IMR-90 (cell line): ENCODE results near the gene AHDC1. TPM values are rescaled to one million over a fixed set of nuclear protein-coding genes. Genes with fewer than 3 reads are reported as not detected.

ENCODE experiments used
- ATAC-seq: fragments of 200-7000 bp; cut with Tn5 transposase; 2 replicates; pipeline ENCODE4 v1.9.1; 2020; ENCODE audit warnings: low read depth, mild to moderate bottlenecking, moderate library complexity
- BruUV-seq: library from RNA; stranded (reverse); fragments of 400-500 nt; replicated peaks from 2 replicates; lab custom pipeline; 2021; lab: Mats Ljungman, UMichigan
- CTCF ChIA-PET: fragments of 300-600 bp; formaldehyde crosslinking; extraction: SDS; loops from one replicate; lab custom pipeline; 2021; ENCODE audit warnings: antibody characterized with exemption; lab: Yijun Ruan, JAX
- POLR2A ChIA-PET: fragments of 300-600 bp; sonication (Branson Sonifier 250); formaldehyde crosslinking; loops from one replicate; lab custom pipeline; 2022; ENCODE audit warnings: antibody characterized with exemption; ENCODE audit not compliant: unreplicated experiment; lab: Charles Lee
- DNase-seq: peaks from one replicate; pipeline ENCODE4 v3.0.0; 2013
- H2AFZ ChIP-seq: replicated peaks from 2 replicates; pipeline ENCODE3; 2013; ENCODE audit warnings: low read length, mild to moderate bottlenecking; ENCODE audit not compliant: poor library complexity
- H2AK5ac ChIP-seq: 2 replicates; pipeline ENCODE4 v1.6.1; 2013; ENCODE audit warnings: low read depth, low read length, inconsistent platforms
- H2AK9ac ChIP-seq: replicated peaks from 2 replicates; pipeline ENCODE3; 2013; ENCODE audit warnings: mild to moderate bottlenecking, low read depth, low read length, moderate library complexity; ENCODE audit not compliant: poor library complexity
- H2BK120ac ChIP-seq: 2 replicates; pipeline ENCODE4 v1.6.1; 2013; ENCODE audit warnings: low read depth, low read length, inconsistent platforms
- H2BK15ac ChIP-seq: 3 replicates; pipeline ENCODE4 v1.6.1; 2013; ENCODE audit warnings: low read depth, low read length, inconsistent platforms
- H2BK20ac ChIP-seq: 2 replicates; pipeline ENCODE4 v1.6.1; 2013; ENCODE audit warnings: low read depth, mild to moderate bottlenecking, inconsistent platforms, low read length, moderate library complexity
- H2BK5ac ChIP-seq: 2 replicates; pipeline ENCODE4 v1.6.1; 2013; ENCODE audit warnings: mild to moderate bottlenecking, low read depth, low read length, inconsistent platforms; ENCODE audit not compliant: poor library complexity, severe bottlenecking
- H3K14ac ChIP-seq: replicated peaks from 2 replicates; pipeline ENCODE4 v1.6.1; 2013; ENCODE audit warnings: low read depth, low read length, inconsistent platforms
- H3K18ac ChIP-seq: 2 replicates; pipeline ENCODE4 v1.6.1; 2013; ENCODE audit warnings: low read depth, low read length, control low read depth
- H3K23ac ChIP-seq: 2 replicates; pipeline ENCODE4 v1.6.1; 2013; ENCODE audit warnings: low read depth, low read length, inconsistent platforms
- H3K27ac ChIP-seq: 2 replicates; pipeline ENCODE4 v1.5.1; 2013; ENCODE audit warnings: mild to moderate bottlenecking, control low read depth, low read length; ENCODE audit not compliant: insufficient read depth
- H3K27me3 ChIP-seq: 2 replicates; pipeline ENCODE4 v1.6.1; 2013; ENCODE audit warnings: low read length; ENCODE audit not compliant: control insufficient read depth, insufficient read depth
- H3K36me3 ChIP-seq: 2 replicates; pipeline ENCODE4 v1.6.1; 2013; ENCODE audit warnings: low read length, mixed read lengths; ENCODE audit not compliant: control insufficient read depth, insufficient read depth
- H3K4ac ChIP-seq: 2 replicates; pipeline ENCODE4 v1.6.1; 2013; ENCODE audit warnings: low read depth, low read length, inconsistent platforms
- H3K4me1 ChIP-seq: 2 replicates; pipeline ENCODE4 v1.6.1; 2013; ENCODE audit warnings: low read length, mixed read lengths; ENCODE audit not compliant: control insufficient read depth, insufficient read depth
- H3K4me2 ChIP-seq: 2 replicates; pipeline ENCODE4 v1.6.1; 2013; ENCODE audit warnings: low read depth, mild to moderate bottlenecking, control low read depth, low read length, moderate library complexity
- H3K4me3 ChIP-seq: 2 replicates; pipeline ENCODE4 v1.5.1; 2013; ENCODE audit warnings: low read depth, mild to moderate bottlenecking, control low read depth, low read length, moderate library complexity; ENCODE audit not compliant: insufficient read depth
- H3K56ac ChIP-seq: 2 replicates; pipeline ENCODE4 v1.6.1; 2013; ENCODE audit warnings: low read length, inconsistent platforms; ENCODE audit not compliant: insufficient read depth; ENCODE audit errors: extremely low read depth
- H3K79me1 ChIP-seq, 2 experiments: 2 replicates each; pipeline ENCODE4 v1.6.1; 2013; ENCODE audit warnings: low read length in 2 of 2, inconsistent platforms in 1 of 2, low read depth in 1 of 2
- H3K9ac ChIP-seq: 2 replicates; pipeline ENCODE4 v1.6.1; 2013; ENCODE audit warnings: low read depth, low read length, control low read depth
- H3K9me1 ChIP-seq: 2 replicates; pipeline ENCODE4 v1.6.1; 2013; ENCODE audit warnings: low read length, inconsistent platforms; ENCODE audit not compliant: insufficient read depth
- H3K9me3 ChIP-seq: 2 replicates; pipeline ENCODE4 v1.6.1; 2013; ENCODE audit warnings: low read length; ENCODE audit not compliant: control insufficient read depth, insufficient read depth
- H4K20me1 ChIP-seq: 2 replicates; pipeline ENCODE4 v1.6.1; 2013; ENCODE audit warnings: low read length, inconsistent platforms; ENCODE audit not compliant: insufficient read depth
- H4K5ac ChIP-seq: 2 replicates; pipeline ENCODE4 v1.6.1; 2013; ENCODE audit warnings: mild to moderate bottlenecking, low read depth, low read length, control low read depth
- H4K8ac ChIP-seq, 2 experiments: 2 replicates each; pipeline ENCODE4 v1.6.1; 2013; ENCODE audit warnings: low read depth in 2 of 2, low read length in 2 of 2, control low read depth in 1 of 2, inconsistent platforms in 1 of 2
- H4K91ac ChIP-seq: 2 replicates; pipeline ENCODE4 v1.6.1; 2013; ENCODE audit warnings: low read depth, low read length, inconsistent platforms; ENCODE audit not compliant: insufficient read depth
- BHLHE40 ChIP-seq: fragments of 150-350 bp; IDR thresholded peaks from 2 replicates; pipeline ENCODE4 v1.6.1; 2016; ENCODE audit warnings: mild to moderate bottlenecking, low read depth, low read length
- CEBPB ChIP-seq: IDR thresholded peaks from 2 replicates; pipeline ENCODE4 v1.6.1; 2012; ENCODE audit warnings: low read depth, low read length, improper control_type of control experiment
- CHD1 ChIP-seq: IDR thresholded peaks from 2 replicates; pipeline ENCODE4 v1.6.1; 2012; ENCODE audit warnings: low read depth, low read length, improper control_type of control experiment
- ELK1 ChIP-seq: fragments of 150-350 bp; IDR thresholded peaks from 2 replicates; pipeline ENCODE4 v1.6.1; 2016; ENCODE audit warnings: low read depth, mild to moderate bottlenecking, low read length, moderate library complexity, borderline replicate concordance
- FOS ChIP-seq: fragments of 150-350 bp; IDR thresholded peaks from 2 replicates; pipeline ENCODE4 v1.6.1; 2016; ENCODE audit warnings: low read depth, low read length
- MAFK ChIP-seq: IDR thresholded peaks from 2 replicates; pipeline ENCODE4 v1.6.1; 2012; ENCODE audit warnings: low read depth, low read length, improper control_type of control experiment
- MAZ ChIP-seq: IDR thresholded peaks from 2 replicates; pipeline ENCODE4 v1.6.1; 2012; ENCODE audit warnings: low read depth, mild to moderate bottlenecking, low read length, improper control_type of control experiment, moderate library complexity, borderline replicate concordance
- MXI1 ChIP-seq: IDR thresholded peaks from 2 replicates; pipeline ENCODE4 v1.6.1; 2012; ENCODE audit warnings: low read depth, mild to moderate bottlenecking, low read length, moderate library complexity, borderline replicate concordance
- NFE2L2 ChIP-seq: fragments of 150-350 bp; IDR thresholded peaks from 2 replicates; pipeline ENCODE4 v1.6.1; 2016; ENCODE audit warnings: low read depth, mild to moderate bottlenecking, low read length
- POLR2A ChIP-seq: IDR thresholded peaks from 2 replicates; pipeline ENCODE4 v1.6.1; 2012; ENCODE audit warnings: mild to moderate bottlenecking, low read depth, low read length
- RAD21 ChIP-seq: IDR thresholded peaks from 2 replicates; pipeline ENCODE4 v1.6.1; 2012; ENCODE audit warnings: low read length, improper control_type of control experiment
- RCOR1 ChIP-seq: IDR thresholded peaks from 2 replicates; pipeline ENCODE4 v1.6.1; 2012; ENCODE audit warnings: mild to moderate bottlenecking, low read length, improper control_type of control experiment; ENCODE audit not compliant: insufficient replicate concordance
- RFX5 ChIP-seq: IDR thresholded peaks from 2 replicates; pipeline ENCODE4 v1.8.0; 2012; ENCODE audit warnings: low read depth, mild to moderate bottlenecking, low read length, moderate library complexity
- SMC3 ChIP-seq: fragments of 150-350 bp; IDR thresholded peaks from 2 replicates; pipeline ENCODE4 v1.6.1; 2016; ENCODE audit warnings: low read depth, mild to moderate bottlenecking, antibody characterized with exemption, low read length, moderate library complexity
- WGBS, 2 experiments: methylation state at CpG; one replicate each; pipeline versions ENCODE4 v1.1.5 to v1.1.7; 2013; ENCODE audit warnings: missing lambda C conversion rate in 2 of 2; ENCODE audit not compliant: insufficient read length in 1 of 2; ENCODE audit errors: extremely low coverage in 2 of 2; 5-methylcytosine and 5-hydroxymethylcytosine counted together
- dilution Hi-C: fragments of 300-500 bp; cut with HindIII; formaldehyde crosslinking; loops from one replicate; pipeline ENCODE4 v1.14.3; 2018; ENCODE audit warnings: low sequenced_read_pairs; ENCODE audit not compliant: unreplicated experiment
- in situ Hi-C: fragments of 300-500 bp; cut with MboI; formaldehyde crosslinking; loops from 3 replicates; pipeline ENCODE4 v1.14.3; 2019; ENCODE audit warnings: low sequenced_read_pairs, inconsistent platforms, mixed read lengths
- intact Hi-C: fragments of 100-400 bp; cut with micrococcal nuclease; formaldehyde crosslinking; loops from 2 replicates; pipeline ENCODE4 v1.10.0; 2022
- polyA plus RNA-seq, 3 experiments: library from polyadenylated mRNA; depleted of rRNA; stranded (reverse); fragments of >200 nt; gene quantifications; 2 replicates each; pipeline ENCODE4 v1.2.3, GENCODE V29; 2012; ENCODE audit warnings: low replicate concordance in 1 of 3
- total RNA-seq: library from RNA; depleted of rRNA; stranded (reverse); fragments of >200 nt; gene quantifications from 2 replicates; pipeline ENCODE4 v1.2.3, GENCODE V29; 2012
- TF ChIP-seq, protein P1 (sequence below): fragments of 150-350 bp; IDR thresholded peaks from 2 replicates; pipeline ENCODE4 v1.6.1; 2017; ENCODE audit warnings: mild to moderate bottlenecking, antibody characterized with exemption, low read length, low read depth
- TF ChIP-seq, protein P2 (sequence below): conservative IDR thresholded peaks from 2 replicates; pipeline ENCODE4 v1.5.1; 2012; ENCODE audit warnings: mild to moderate bottlenecking, low read depth, low read length, improper control_type of control experiment

The AHDC1 gene
- total and polyA plus RNA-seq, 2 of the 4 experiments (the other 2 are of a cell fraction) = 2.0 to 11.6 TPM

GRCh38 chr1:27549807-27550408 is 54.0 kb downstream of the AHDC1 start:
- CTCF ChIA-PET = no interaction called here
- Histone ChIP-seq H2BK5ac (no peak overlapping the region), H2BK20ac (no peak overlapping the region), H4K91ac (no peak overlapping the region), H3K36me3 (peaks cover 61% of the 10 kb centered on the region), H3K4ac (no peak overlapping the region), H3K27me3 (no peaks in the 10 kb centered on the region), H3K9ac (no peak overlapping the region), H2AK9ac (peak overlapping the region; percentile 16), H4K5ac (no peak overlapping the region), H2AFZ (no peak overlapping the region), H2AK5ac (no peak overlapping the region), H3K23ac (no peak overlapping the region), H3K79me1 (peaks cover 0 to 33% of the 10 kb centered on the region in 2 experiments; a peak in 2 of 4 replicates), H3K56ac (no peak overlapping the region), H3K14ac (no peak overlapping the region), H3K4me1 (peaks cover 19% of the 10 kb centered on the region), H3K4me3 (no peak overlapping the region), H3K9me3 (no peaks in the 10 kb centered on the region), H3K4me2 (no peak overlapping the region), H3K9me1 (0 out of 2 replicates have a peak, but pooled peaks cover 9% of the 10 kb centered on the region), H4K20me1 (peaks cover 2% of the 10 kb centered on the region; the same call in 1 of the 2 replicates), H3K18ac (no peak overlapping the region), H2BK15ac (no peak overlapping the region), H4K8ac (no peak overlapping the region), H2BK120ac (no peak overlapping the region), H3K27ac (no peak overlapping the region)
- intact Hi-C loops = no loop called here
- DNase-seq = no peak
- 95% methylated on average over 18 of the region's 38 CpGs; no CpG with 5 or more reads in 1 of the 2 experiments for WGBS, 2 experiments
- in situ Hi-C loops = no loop called here
- TF ChIP-seq RAD21 (no peak), FOS (no peak), MAZ (no peak), MAFK (no peak), CEBPB (no peak), BHLHE40 (no peak), SMC3 (no peak), RCOR1 (no peak), RFX5 (no peak), ELK1 (no peak), NFE2L2 (no peak), POLR2A (no peak), MXI1 (no peak), CHD1 (no peak)
- TF ChIP-seq, protein P1, sequence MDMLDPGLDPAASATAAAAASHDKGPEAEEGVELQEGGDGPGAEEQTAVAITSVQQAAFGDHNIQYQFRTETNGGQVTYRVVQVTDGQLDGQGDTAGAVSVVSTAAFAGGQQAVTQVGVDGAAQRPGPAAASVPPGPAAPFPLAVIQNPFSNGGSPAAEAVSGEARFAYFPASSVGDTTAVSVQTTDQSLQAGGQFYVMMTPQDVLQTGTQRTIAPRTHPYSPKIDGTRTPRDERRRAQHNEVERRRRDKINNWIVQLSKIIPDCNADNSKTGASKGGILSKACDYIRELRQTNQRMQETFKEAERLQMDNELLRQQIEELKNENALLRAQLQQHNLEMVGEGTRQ = no peak
- TF ChIP-seq, protein P2, sequence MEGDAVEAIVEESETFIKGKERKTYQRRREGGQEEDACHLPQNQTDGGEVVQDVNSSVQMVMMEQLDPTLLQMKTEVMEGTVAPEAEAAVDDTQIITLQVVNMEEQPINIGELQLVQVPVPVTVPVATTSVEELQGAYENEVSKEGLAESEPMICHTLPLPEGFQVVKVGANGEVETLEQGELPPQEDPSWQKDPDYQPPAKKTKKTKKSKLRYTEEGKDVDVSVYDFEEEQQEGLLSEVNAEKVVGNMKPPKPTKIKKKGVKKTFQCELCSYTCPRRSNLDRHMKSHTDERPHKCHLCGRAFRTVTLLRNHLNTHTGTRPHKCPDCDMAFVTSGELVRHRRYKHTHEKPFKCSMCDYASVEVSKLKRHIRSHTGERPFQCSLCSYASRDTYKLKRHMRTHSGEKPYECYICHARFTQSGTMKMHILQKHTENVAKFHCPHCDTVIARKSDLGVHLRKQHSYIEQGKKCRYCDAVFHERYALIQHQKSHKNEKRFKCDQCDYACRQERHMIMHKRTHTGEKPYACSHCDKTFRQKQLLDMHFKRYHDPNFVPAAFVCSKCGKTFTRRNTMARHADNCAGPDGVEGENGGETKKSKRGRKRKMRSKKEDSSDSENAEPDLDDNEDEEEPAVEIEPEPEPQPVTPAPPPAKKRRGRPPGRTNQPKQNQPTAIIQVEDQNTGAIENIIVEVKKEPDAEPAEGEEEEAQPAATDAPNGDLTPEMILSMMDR = no peak
- POLR2A ChIA-PET = no interaction called here
- dilution Hi-C loops = no loop called here
- ATAC-seq = no peak
- no TSS peak for BruUV-seq
